GM12878 (cell line): Measurements from ENCODE around the gene RHBDF2. TPM values are rescaled to one million over a fixed set of nuclear protein-coding genes. Genes with fewer than 3 reads are reported as not detected.
"Not testable (repeated sequence)": the region's sequence is repeated elsewhere in the genome, so short reads cannot be mapped to it uniquely, and the experiment has no call there.

Experiments
- ATAC-seq: fragments of 200-7000 bp; cut with Tn5 transposase; 3 replicates; pipeline ENCODE4 v1.9.1; 2020; ENCODE audit warnings: mild to moderate bottlenecking, moderate library complexity
- BruUV-seq: library from RNA; stranded (reverse); fragments of 400-500 nt; replicated peaks from 2 replicates; lab custom pipeline; 2021; lab: Mats Ljungman, UMichigan
- CTCF ChIA-PET: fragments of 300-600 bp; sonication (Branson Sonifier 250); formaldehyde crosslinking; extraction: SDS; loops from one replicate; lab custom pipeline; 2021; ENCODE audit warnings: inconsistent platforms; lab: Yijun Ruan, JAX
- POLR2A ChIA-PET: fragments of 350-600 bp; formaldehyde crosslinking; extraction: SDS; loops from one replicate; lab custom pipeline; 2021; ENCODE audit warnings: inconsistent platforms; lab: Charles Lee
- RAD21 ChIA-PET: fragments of 300-600 bp; sonication (Branson Sonifier 250); formaldehyde crosslinking; loops from one replicate; lab custom pipeline; 2023; ENCODE audit warnings: antibody characterized with exemption; ENCODE audit not compliant: unreplicated experiment; lab: Charles Lee
- SMC1A ChIA-PET: fragments of 300-600 bp; sonication (Branson Sonifier 250); formaldehyde crosslinking; loops from one replicate; lab custom pipeline; 2023; ENCODE audit not compliant: unreplicated experiment, uncharacterized antibody; lab: Charles Lee
- DNase-seq: peaks from one replicate; pipeline ENCODE4 v3.0.0-alpha.2; 2011; ENCODE audit warnings: low read depth, low spot score
- FAIRE-seq: peaks from 3 replicates; lab custom pipeline; 2011; peaks lifted over from hg19 to GRCh38; lab: Jason Lieb, UNC
- H2AFZ ChIP-seq: 2 replicates; pipeline ENCODE4 v1.6.0; 2011; ENCODE audit warnings: low read depth, low read length, control low read depth; ENCODE audit not compliant: control insufficient read depth
- H3K27ac ChIP-seq: 2 replicates; pipeline ENCODE4 v1.5.1; 2011; ENCODE audit warnings: control low read depth; ENCODE audit not compliant: control insufficient read depth, insufficient read depth
- H3K27me3 ChIP-seq, 2 experiments: replicated peaks in 1 of 2; 2 replicates each; pipeline versions ENCODE4 v1.6.0 to v1.6.1; 2011; ENCODE audit warnings: low read length in 1 of 2; ENCODE audit not compliant: control insufficient read depth in 2 of 2, insufficient read depth in 2 of 2
- H3K36me3 ChIP-seq, 2 experiments: 2 replicates each; pipeline ENCODE4 v1.5.1; 2011; ENCODE audit warnings: low read length in 1 of 2; ENCODE audit not compliant: control insufficient read depth in 2 of 2, insufficient read depth in 2 of 2
- H3K4me1 ChIP-seq: 2 replicates; pipeline ENCODE4 v1.6.1; 2011; ENCODE audit warnings: mild to moderate bottlenecking, low read length, moderate library complexity, mixed read lengths; ENCODE audit not compliant: control insufficient read depth, insufficient read depth
- H3K4me2 ChIP-seq: 2 replicates; pipeline ENCODE4 v1.6.0; 2011; ENCODE audit warnings: control low read depth; ENCODE audit not compliant: control insufficient read depth, insufficient read depth
- H3K4me3 ChIP-seq: fragments of 200-600 bp; sonication (generic); 2 replicates; pipeline ENCODE4 v1.5.1; 2016
- H3K79me2 ChIP-seq: 2 replicates; pipeline ENCODE4 v1.6.0; 2011; ENCODE audit warnings: low read length; ENCODE audit not compliant: control insufficient read depth, insufficient read depth
- H3K9ac ChIP-seq: 2 replicates; pipeline ENCODE4 v1.8.0; 2011; ENCODE audit warnings: low read length, control low read depth, mixed read lengths; ENCODE audit not compliant: control insufficient read depth, insufficient read depth
- H3K9me3 ChIP-seq: replicated peaks from 3 replicates; pipeline ENCODE4 v1.5.1; 2011; ENCODE audit warnings: mild to moderate bottlenecking, low read length; ENCODE audit not compliant: control insufficient read depth, insufficient read depth
- H4K20me1 ChIP-seq: 2 replicates; pipeline ENCODE4 v1.6.0; 2011; ENCODE audit not compliant: control insufficient read depth, insufficient read depth
- BCL11A ChIP-seq: IDR thresholded peaks from 2 replicates; pipeline ENCODE4 v1.6.1; 2011; ENCODE audit warnings: low read depth, low read length
- BHLHE40 ChIP-seq, 2 experiments: fragments of 450-650 bp in 1 of 2; IDR thresholded peaks; 2 replicates each; pipeline ENCODE4 v1.6.1; 2011 to 2017; ENCODE audit warnings: low read depth in 2 of 2, borderline replicate concordance in 1 of 2, improper control_type of control experiment in 1 of 2, low read length in 1 of 2, mild to moderate bottlenecking in 1 of 2
- CEBPB ChIP-seq, 2 experiments: fragments of 150-350 bp in 1 of 2; IDR thresholded peaks; 2 replicates each; pipeline ENCODE4 v1.6.1; 2012 to 2014; ENCODE audit warnings: low read depth in 2 of 2, low read length in 2 of 2, borderline replicate concordance in 1 of 2, inconsistent platforms in 1 of 2
- IRF4 ChIP-seq: IDR thresholded peaks from 2 replicates; pipeline ENCODE4 v1.6.1; 2011; ENCODE audit warnings: low read depth, low read length
- MYC ChIP-seq: IDR thresholded peaks from 2 replicates; pipeline ENCODE4 v1.6.1; 2011; ENCODE audit warnings: mild to moderate bottlenecking, low read length, moderate library complexity, inconsistent platforms; ENCODE audit not compliant: insufficient read depth, insufficient replicate concordance, insufficient read length, severe bottlenecking
- POLR2A ChIP-seq: IDR thresholded peaks from 2 replicates; pipeline ENCODE4 v1.6.1; 2011; ENCODE audit warnings: low read depth, mild to moderate bottlenecking, low read length
- POU2F2 ChIP-seq: IDR thresholded peaks from 3 replicates; pipeline ENCODE4 v1.6.1; 2011; ENCODE audit warnings: low read depth, mild to moderate bottlenecking, low read length, borderline replicate concordance
- RELA ChIP-seq: fragments of 450-650 bp; IDR thresholded peaks from 2 replicates; pipeline ENCODE4 v1.8.0; 2014; ENCODE audit warnings: borderline replicate concordance; ENCODE audit not compliant: partially characterized antibody
- WGBS: methylation state at CpG from one replicate; pipeline ENCODE4 v1.1.6; 2016; ENCODE audit warnings: low lambda C conversion rate; ENCODE audit not compliant: insufficient replicate concordance, insufficient coverage; ENCODE audit errors: missing lambda C conversion rate; 5-methylcytosine and 5-hydroxymethylcytosine counted together
- in situ Hi-C: fragments of 300-500 bp; cut with MboI; formaldehyde crosslinking; loops from 9 replicates; pipeline ENCODE4 v1.14.3; 2018; ENCODE audit warnings: mixed read lengths
- intact Hi-C: fragments of 100-400 bp; cut with micrococcal nuclease; formaldehyde crosslinking; loops from one replicate; pipeline ENCODE4 v1.14.2; 2022; ENCODE audit not compliant: unreplicated experiment
- polyA plus RNA-seq, 11 experiments: library from polyadenylated mRNA; depleted of rRNA in 4 of 11; unstranded in 6 of 11; stranded (reverse) in 5 of 11; fragments of >200 nt; fragmentation: Nextera tagmentation in 4 of 11; fragmentation: Illumina TruSeq in 1 of 11; extraction: Ambion mirVana in 4 of 11; extraction: Trizol in 1 of 11; gene quantifications; 1 replicate in 1 of 11; 2 replicates in 10 of 11; pipeline versions ENCODE4 v1.2.1 to v1.2.3, GENCODE V29; 2011 to 2016; ENCODE audit warnings: inconsistent platforms in 2 of 11, missing spikeins in 2 of 11, low read depth in 1 of 11
- total RNA-seq, 4 experiments: library from RNA; depleted of rRNA in 3 of 4; stranded (reverse); fragments of >200 nt in 3 of 4; fragmentation: Illumina TruSeq in 1 of 4; extraction: Trizol in 1 of 4; gene quantifications; 2 replicates each; pipeline versions ENCODE4 v1.2.1 to v1.2.3, GENCODE V29; 2013 to 2021
- TF ChIP-seq, protein P1 (sequence below): fragments of 450-650 bp; IDR thresholded peaks from 2 replicates; pipeline ENCODE4 v1.6.1; 2016; ENCODE audit warnings: mild to moderate bottlenecking
- TF ChIP-seq, protein P2 (sequence below): fragments of 450-650 bp; formaldehyde crosslinking; IDR thresholded peaks from 2 replicates; pipeline ENCODE4 v1.5.0; 2022; ENCODE audit warnings: mild to moderate bottlenecking, missing genetic modification characterization
- TF ChIP-seq, protein P3 (sequence below): fragments of 450-650 bp; formaldehyde crosslinking; IDR thresholded peaks from 2 replicates; pipeline ENCODE4 v1.4.0; 2022; ENCODE audit warnings: mild to moderate bottlenecking, moderate library complexity

RHBDF2 gene
- total and polyA plus RNA-seq, 10 of the 15 experiments (the other 5 are each of a cell fraction or from before 2014, with no cell fraction given), result 0.97 to 43.0 (median 18.7) TPM

DNA sequence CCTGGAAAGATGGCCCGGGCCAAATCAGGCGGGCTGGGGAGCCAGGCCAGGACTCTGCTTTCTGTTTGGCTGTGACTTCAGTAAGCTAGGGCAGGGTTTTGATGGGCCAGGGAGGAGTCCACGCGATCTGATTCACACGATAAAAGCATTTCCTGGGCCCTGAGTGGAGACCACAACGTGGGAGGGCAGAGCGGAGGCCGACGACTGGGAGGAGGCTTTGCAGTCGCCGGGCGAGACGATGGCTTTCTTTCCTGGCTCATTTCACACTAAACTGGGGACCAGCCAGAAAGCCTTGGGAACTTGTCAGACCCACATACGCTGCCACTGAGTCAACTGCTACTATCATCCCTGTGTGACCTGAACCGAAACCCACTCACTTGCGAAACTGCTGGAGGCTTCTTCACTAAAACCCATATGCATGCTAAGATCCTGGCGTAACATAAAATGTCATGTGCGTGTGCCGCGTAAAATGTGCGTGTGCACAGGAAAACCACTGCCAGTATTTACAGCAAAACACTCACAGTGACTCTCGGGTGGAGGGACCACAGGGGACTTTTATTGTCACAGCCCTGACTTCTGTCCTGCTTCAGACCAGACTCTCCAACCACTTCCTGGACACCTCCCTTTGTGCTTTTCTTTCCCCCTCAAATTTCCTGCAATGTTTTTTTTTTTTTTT, 14.2 kb upstream of the RHBDF2 start (continued):
- TF ChIP-seq CEBPB (IDR thresholded peaks at IDR 0.05; ENCODE audit: borderline replicate concordance in 1 of 2, low read depth in 2 of 2, low read length in 2 of 2), result peak in 1 of 2 experiments; percentile 37; a peak in 1 of 4 replicates
- TF ChIP-seq, protein P1, sequence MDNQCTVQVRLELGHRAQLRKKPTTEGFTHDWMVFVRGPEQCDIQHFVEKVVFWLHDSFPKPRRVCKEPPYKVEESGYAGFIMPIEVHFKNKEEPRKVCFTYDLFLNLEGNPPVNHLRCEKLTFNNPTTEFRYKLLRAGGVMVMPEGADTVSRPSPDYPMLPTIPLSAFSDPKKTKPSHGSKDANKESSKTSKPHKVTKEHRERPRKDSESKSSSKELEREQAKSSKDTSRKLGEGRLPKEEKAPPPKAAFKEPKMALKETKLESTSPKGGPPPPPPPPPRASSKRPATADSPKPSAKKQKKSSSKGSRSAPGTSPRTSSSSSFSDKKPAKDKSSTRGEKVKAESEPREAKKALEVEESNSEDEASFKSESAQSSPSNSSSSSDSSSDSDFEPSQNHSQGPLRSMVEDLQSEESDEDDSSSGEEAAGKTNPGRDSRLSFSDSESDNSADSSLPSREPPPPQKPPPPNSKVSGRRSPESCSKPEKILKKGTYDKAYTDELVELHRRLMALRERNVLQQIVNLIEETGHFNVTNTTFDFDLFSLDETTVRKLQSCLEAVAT, result peak; percentile 53; the same call in 1 of the 2 replicates
- TF ChIP-seq, protein P2, sequence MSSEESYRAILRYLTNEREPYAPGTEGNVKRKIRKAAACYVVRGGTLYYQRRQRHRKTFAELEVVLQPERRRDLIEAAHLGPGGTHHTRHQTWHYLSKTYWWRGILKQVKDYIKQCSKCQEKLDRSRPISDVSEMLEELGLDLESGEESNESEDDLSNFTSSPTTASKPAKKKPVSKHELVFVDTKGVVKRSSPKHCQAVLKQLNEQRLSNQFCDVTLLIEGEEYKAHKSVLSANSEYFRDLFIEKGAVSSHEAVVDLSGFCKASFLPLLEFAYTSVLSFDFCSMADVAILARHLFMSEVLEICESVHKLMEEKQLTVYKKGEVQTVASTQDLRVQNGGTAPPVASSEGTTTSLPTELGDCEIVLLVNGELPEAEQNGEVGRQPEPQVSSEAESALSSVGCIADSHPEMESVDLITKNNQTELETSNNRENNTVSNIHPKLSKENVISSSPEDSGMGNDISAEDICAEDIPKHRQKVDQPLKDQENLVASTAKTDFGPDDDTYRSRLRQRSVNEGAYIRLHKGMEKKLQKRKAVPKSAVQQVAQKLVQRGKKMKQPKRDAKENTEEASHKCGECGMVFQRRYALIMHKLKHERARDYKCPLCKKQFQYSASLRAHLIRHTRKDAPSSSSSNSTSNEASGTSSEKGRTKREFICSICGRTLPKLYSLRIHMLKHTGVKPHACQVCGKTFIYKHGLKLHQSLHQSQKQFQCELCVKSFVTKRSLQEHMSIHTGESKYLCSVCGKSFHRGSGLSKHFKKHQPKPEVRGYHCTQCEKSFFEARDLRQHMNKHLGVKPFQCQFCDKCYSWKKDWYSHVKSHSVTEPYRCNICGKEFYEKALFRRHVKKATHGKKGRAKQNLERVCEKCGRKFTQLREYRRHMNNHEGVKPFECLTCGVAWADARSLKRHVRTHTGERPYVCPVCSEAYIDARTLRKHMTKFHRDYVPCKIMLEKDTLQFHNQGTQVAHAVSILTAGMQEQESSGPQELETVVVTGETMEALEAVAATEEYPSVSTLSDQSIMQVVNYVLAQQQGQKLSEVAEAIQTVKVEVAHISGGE (CRISPR knock-in tag), result no peak
- TF ChIP-seq, protein P3, sequence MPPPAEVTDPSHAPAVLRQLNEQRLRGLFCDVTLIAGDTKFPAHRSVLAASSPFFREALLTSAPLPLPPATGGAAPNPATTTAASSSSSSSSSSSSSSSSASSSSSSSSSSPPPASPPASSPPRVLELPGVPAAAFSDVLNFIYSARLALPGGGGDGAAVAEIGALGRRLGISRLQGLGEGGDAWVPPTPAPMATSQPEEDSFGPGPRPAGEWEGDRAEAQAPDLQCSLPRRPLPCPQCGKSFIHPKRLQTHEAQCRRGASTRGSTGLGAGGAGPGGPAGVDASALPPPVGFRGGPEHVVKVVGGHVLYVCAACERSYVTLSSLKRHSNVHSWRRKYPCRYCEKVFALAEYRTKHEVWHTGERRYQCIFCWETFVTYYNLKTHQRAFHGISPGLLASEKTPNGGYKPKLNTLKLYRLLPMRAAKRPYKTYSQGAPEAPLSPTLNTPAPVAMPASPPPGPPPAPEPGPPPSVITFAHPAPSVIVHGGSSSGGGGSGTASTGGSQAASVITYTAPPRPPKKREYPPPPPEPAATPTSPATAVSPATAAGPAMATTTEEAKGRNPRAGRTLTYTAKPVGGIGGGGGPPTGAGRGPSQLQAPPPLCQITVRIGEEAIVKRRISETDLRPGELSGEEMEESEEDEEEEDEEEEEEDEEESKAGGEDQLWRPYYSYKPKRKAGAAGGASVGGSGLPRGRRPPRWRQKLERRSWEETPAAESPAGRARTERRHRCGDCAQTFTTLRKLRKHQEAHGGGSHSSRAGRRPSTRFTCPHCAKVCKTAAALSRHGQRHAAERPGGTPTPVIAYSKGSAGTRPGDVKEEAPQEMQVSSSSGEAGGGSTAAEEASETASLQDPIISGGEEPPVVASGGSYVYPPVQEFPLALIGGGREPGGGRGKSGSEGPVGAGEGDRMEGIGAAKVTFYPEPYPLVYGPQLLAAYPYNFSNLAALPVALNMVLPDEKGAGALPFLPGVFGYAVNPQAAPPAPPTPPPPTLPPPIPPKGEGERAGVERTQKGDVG, result no peak
- no peak for TF ChIP-seq POLR2A
- TF ChIP-seq RELA, result no peak
- TF ChIP-seq MYC, result no peak
- peak; percentile 87 to 90 for TF ChIP-seq BHLHE40 (IDR thresholded peaks at IDR 0.05; ENCODE audit: borderline replicate concordance in 1 of 2, low read depth in 2 of 2, low read length in 1 of 2)
- peak; percentile 93; the same call in 2 of the 3 replicates for TF ChIP-seq POU2F2
- TF ChIP-seq IRF4, result peak; percentile 6; the same call in 1 of the 2 replicates
- peak; percentile 59 for TF ChIP-seq BCL11A

DNA sequence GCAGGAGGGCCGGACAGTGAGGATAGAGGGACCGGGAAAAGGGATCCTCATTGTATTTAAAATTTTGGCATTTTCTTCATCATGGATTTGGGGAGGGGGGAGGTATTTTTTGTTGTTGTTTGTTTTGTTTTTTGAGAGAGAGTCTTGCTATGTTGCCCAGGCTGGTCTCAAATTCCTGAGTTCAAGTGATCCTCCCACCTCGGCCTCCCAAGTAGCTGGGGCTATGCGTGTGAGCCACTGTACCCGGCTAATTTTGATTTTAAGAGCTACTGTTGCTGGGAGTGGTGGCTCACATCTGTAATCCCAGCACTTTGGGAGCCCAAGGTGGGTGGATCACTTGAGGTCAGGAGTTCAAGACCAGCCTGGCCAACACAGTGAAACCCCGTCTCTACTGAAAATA, 13.1 kb upstream of the RHBDF2 start:
- not testable (repeated sequence) for H3K27ac ChIP-seq

More for the DNA sequence above, 13.1 kb upstream of the RHBDF2 start:
- BruUV-seq, ATAC-seq, SMC1A ChIA-PET, H2AFZ ChIP-seq, in situ Hi-C loops, H3K9ac ChIP-seq, DNase-seq, H3K79me2 ChIP-seq, H4K20me1 ChIP-seq, FAIRE-seq, intact Hi-C loops, H3K36me3 ChIP-seq, H3K9me3 ChIP-seq, H3K4me2 ChIP-seq, H3K4me3 ChIP-seq, H3K27me3 ChIP-seq: not testable (repeated sequence)
- ChIA-PET RAD21 (interaction anchor here (1.2 to 1.4 kb wide), 3 partner anchors 12 to 21 kb away, joined by 3 to 5 read pairs (median 5); no protein-coding TSS in a partner anchor), POLR2A (interaction anchor here (0.6 to 1.3 kb wide), 2 partner anchors 12 to 595 kb away, joined by 3 to 4 read pairs; no protein-coding TSS in a partner anchor), CTCF (interaction anchor here (0.7 to 2.0 kb wide), 6 partner anchors 9 to 192 kb away, joined by 3 to 7 read pairs (median 4); no protein-coding TSS in a partner anchor)
- WGBS, result 95% methylated on average over 6 of the region's 6 CpGs
- peaks cover 18% of the 10 kb centered on the region for H3K4me1 ChIP-seq
